Measurements from ENCODE around the gene NKD1. TPM values are rescaled to one million over a fixed set of nuclear protein-coding genes. Genes with fewer than 3 reads are reported as not detected.
A peak's percentile ranks its signal among the peaks of the same experiment; 100 is the strongest.

Gene NKD1
- total and polyA plus RNA-seq, 7 donors, result under 0.01 to 18.0 (median 6.7) TPM

- Histone ChIP-seq H3K36me3 (no peaks in the 10 kb centered on the region), H3K27ac (peak overlapping the region; percentile 68 to 76 (median 73)), H3K9me3 (no peaks in the 10 kb centered on the region), H3K4me3 (peak overlapping the region; percentile 38 to 54 (median 52)), H3K4me1 (peaks cover 0 to 13% (median 7%) of the 10 kb centered on the region in 4 donors), H3K27me3 (no peaks in the 10 kb centered on the region)
- DNase-seq, result peak; percentile 86
- intact Hi-C loops (cut with DNase I), result loop anchor here (2.0 to 10.0 kb wide), 7 partner anchors 73 to 641 kb away; partner anchors contain the start of genes CNEP1R1 and NKD1
- peak; percentile 79 to 82 (median 80) for TF ChIP-seq CTCF (IDR thresholded peaks at IDR 0.05)
- no peak for TF ChIP-seq POLR2A (IDR thresholded peaks at IDR 0.05)
- WGBS, 2 donors, result 20 to 24% methylated on average over 40 of the region's 40 CpGs
Measured at GRCh38 chr16:50665128-50665878, 117.1 kb downstream of the NKD1 start.

GRCh38 chr16:50666658-50667496 lies 118.7 kb downstream of the NKD1 start:
- no peak for DNase-seq
- intact Hi-C loops (cut with DNase I), result loop anchor here (10.0 kb wide), 4 partner anchors 122 to 452 kb away; partner anchors contain the start of gene NKD1
- no peak overlapping the region for H3K4me3 ChIP-seq

GRCh38 chr16:50667497-50668367 lies 119.5 kb downstream of the NKD1 start:
- intact Hi-C loops (cut with DNase I), result loop anchor here (10.0 kb wide), 4 partner anchors 123 to 453 kb away; partner anchors contain the start of gene NKD1
- no peak for DNase-seq
- 83 to 90% methylated on average over 21 of the region's 21 CpGs for WGBS, 2 donors
- Histone ChIP-seq H3K27me3 (peaks cover 0 to 2% (median 0%) of the 10 kb centered on the region in 3 donors), H3K9me3 (peaks cover 4 to 8% (median 6%) of the 10 kb centered on the region in 4 donors), H3K4me3 (no peak overlapping the region), H3K27ac (peak overlapping the region in 1 of 4 donors; percentile 32), H3K36me3 (no peaks in the 10 kb centered on the region), H3K4me1 (peaks cover 0 to 13% (median 7%) of the 10 kb centered on the region in 4 donors)
- TF ChIP-seq EP300 (IDR thresholded peaks at IDR 0.05) (no peak), CTCF (IDR thresholded peaks at IDR 0.05) (no peak), POLR2A (IDR thresholded peaks at IDR 0.05) (no peak), POLR2AphosphoS5 (IDR thresholded peaks at IDR 0.05) (no peak)

More at GRCh38 chr16:50666658-50667496, 118.7 kb downstream of the NKD1 start:
- no peak overlapping the region for H3K27ac ChIP-seq
- 59 to 83% methylated on average over 9 of the region's 9 CpGs for WGBS, 2 donors
- H3K9me3 ChIP-seq, result peaks cover under 1 to 4% (median 3%) of the 10 kb centered on the region in 4 donors
- no peaks in the 10 kb centered on the region for H3K36me3 ChIP-seq
- H3K4me1 ChIP-seq, result peaks cover 0 to 13% (median 7%) of the 10 kb centered on the region in 4 donors
- no peaks in the 10 kb centered on the region for H3K27me3 ChIP-seq
- TF ChIP-seq CTCF (IDR thresholded peaks at IDR 0.05), result no peak
- no peak for TF ChIP-seq POLR2A (IDR thresholded peaks at IDR 0.05)
- no peak for TF ChIP-seq POLR2AphosphoS5 (IDR thresholded peaks at IDR 0.05)
- TF ChIP-seq EP300 (IDR thresholded peaks at IDR 0.05), result no peak

- Histone ChIP-seq H3K9me3 (peaks cover 4 to 10% (median 7%) of the 10 kb centered on the region in 4 donors), H3K4me3 (no peak overlapping the region), H3K27ac (peak overlapping the region in 1 of 4 donors; percentile 32), H3K27me3 (peaks cover 0 to 10% (median 0%) of the 10 kb centered on the region in 3 donors), H3K4me1 (peaks cover 0 to 13% (median 7%) of the 10 kb centered on the region in 4 donors), H3K36me3 (no peaks in the 10 kb centered on the region)
- DNase-seq, result no peak
- TF ChIP-seq CTCF (IDR thresholded peaks at IDR 0.05), result no peak
- TF ChIP-seq POLR2A (IDR thresholded peaks at IDR 0.05), result no peak
- intact Hi-C loops (cut with DNase I), result loop anchor here (10.0 kb wide), 4 partner anchors 124 to 454 kb away; partner anchors contain the start of gene NKD1
- WGBS, 2 donors, result 56 to 63% methylated on average over 5 of the region's 5 CpGs
Measured at GRCh38 chr16:50668368-50669008, 120.3 kb downstream of the NKD1 start.

Data from sigmoid colon (tissue), 7 donors.